ENCODE results near the gene BNIP2. TPM values are rescaled to one million over a fixed set of nuclear protein-coding genes. Genes with fewer than 3 reads are reported as not detected.

BNIP2 gene
- total RNA-seq, 1 experiment from 2014 or later = 43.5 TPM

GRCh38 chr15:59721411-59721810 is 32.3 kb upstream of the BNIP2 start:
- Histone ChIP-seq H2BK15ac (ENCODE audit: low read depth, low read length) (no peak overlapping the region), H2AK5ac (ENCODE audit: insufficient read length, low read length) (no peak overlapping the region), H3K14ac (ENCODE audit: insufficient read depth, low read length) (no peak overlapping the region), H3K23me2 (ENCODE audit: insufficient read length, low read depth, low read length, poor library complexity, severe bottlenecking) (no peaks in the 10 kb centered on the region), H2BK120ac (ENCODE audit: low read depth, low read length, poor library complexity, severe bottlenecking) (no peak overlapping the region), H2BK5ac (ENCODE audit: insufficient read length, low read length) (no peak overlapping the region), H3K56ac (ENCODE audit: insufficient read length, low read depth, low read length) (no peak overlapping the region), H3K9me3 (ENCODE audit: control insufficient read depth, low read depth, low read length) (no peaks in the 10 kb centered on the region), H4K8ac (replicated peaks; ENCODE audit: insufficient read length, low read depth, low read length) (no peak overlapping the region), H2BK12ac (ENCODE audit: insufficient read length, low read depth, low read length) (no peak overlapping the region), H4K20me1 (ENCODE audit: control insufficient read depth, insufficient read depth, insufficient read length) (no peaks in the 10 kb centered on the region), H3K4me2 (ENCODE audit: insufficient read depth, insufficient read length, low read length) (no peak overlapping the region), H3K27me3 (ENCODE audit: insufficient read depth, low read length) (no peaks in the 10 kb centered on the region), H4K91ac (ENCODE audit: insufficient read length, low read depth, low read length) (no peak overlapping the region), H4K5ac (ENCODE audit: insufficient read length, low read depth, low read length) (no peak overlapping the region), H2AFZ (ENCODE audit: low read length) (no peak overlapping the region), H3K18ac (ENCODE audit: insufficient read length, low read depth, low read length) (no peak overlapping the region), H3K27ac (ENCODE audit: insufficient read length, low read depth, low read length) (no peak overlapping the region), H3K9ac (ENCODE audit: extremely low read depth, insufficient read length, low read length) (no peak overlapping the region), H2BK20ac (ENCODE audit: low read depth, low read length, poor library complexity, severe bottlenecking) (no peak overlapping the region), H3K23ac (ENCODE audit: insufficient read length, low read depth, low read length) (no peak overlapping the region), H3T11ph (ENCODE audit: low read length) (no peak overlapping the region), H3K4ac (ENCODE audit: low read depth, low read length) (no peak overlapping the region), H3K79me2 (ENCODE audit: insufficient read depth, low read length) (no peaks in the 10 kb centered on the region), H3K4me1 (ENCODE audit: insufficient read depth, low read length) (no peaks in the 10 kb centered on the region), H3K79me1 (ENCODE audit: insufficient read depth, low read depth, low read length, poor library complexity, severe bottlenecking) (no peaks in the 10 kb centered on the region)
- H3K27ac Mint-ChIP-seq = no peak overlapping the region
- H3K36me3 Mint-ChIP-seq (ENCODE audit: insufficient read depth in 1 of 3, low read depth in 3 of 3) = no peaks in the 10 kb centered on the region
- WGBS (ENCODE audit: extremely low coverage, insufficient read length, low lambda C conversion rate) = no CpG with 5 or more reads among the region's 2 CpGs
- no peaks in the 10 kb centered on the region for H3K4me1 Mint-ChIP-seq
- no peaks in the 10 kb centered on the region for H3K9me3 Mint-ChIP-seq
- TF ChIP-seq CTCF (conservative IDR thresholded peaks at IDR 0.05) = no peak
- no peak overlapping the region for H3K4me3 Mint-ChIP-seq
- H3K27me3 Mint-ChIP-seq (ENCODE audit: low read depth) = no peaks in the 10 kb centered on the region
- DNase-seq = no peak
